Right lobe of liver (tissue), 6 donors: ENCODE measurements around the gene NRTN. TPM values are rescaled to one million over a fixed set of nuclear protein-coding genes. Genes with fewer than 3 reads are reported as not detected.

Experiments used
- ATAC-seq, 4 donors: fragments of 200-7000 bp; cut with Tn5 transposase; one replicate each; pipeline ENCODE4 v1.9.1; 2020; ENCODE audit warnings: mild to moderate bottlenecking in 4 of 4, moderate library complexity in 4 of 4
- DNase-seq, 3 donors: peaks; one replicate each; pipeline ENCODE4 v3.0.0-alpha.2; 2020
- H3K27ac ChIP-seq, 3 donors: fragments of 200-600 bp; one replicate each; pipeline ENCODE4 v1.8.0; 2022
- H3K27me3 ChIP-seq, 2 donors: fragments of 200-600 bp; one replicate each; pipeline ENCODE4 v1.8.0; 2022
- H3K36me3 ChIP-seq, 4 donors: fragments of 200-600 bp; sonication (generic) in 1 of 4; one replicate each; pipeline versions ENCODE4 v1.5.1 to v1.8.0; 2017 to 2022; ENCODE audit warnings: control low read depth in 1 of 4
- H3K4me1 ChIP-seq, 4 donors: fragments of 200-600 bp; sonication (generic) in 1 of 4; one replicate each; pipeline versions ENCODE4 v1.5.1 to v1.8.0; 2017 to 2022; ENCODE audit warnings: control low read depth in 1 of 4
- H3K4me3 ChIP-seq, 3 donors: fragments of 200-600 bp; one replicate each; pipeline ENCODE4 v1.8.0; 2022
- H3K9me3 ChIP-seq, 4 donors: fragments of 200-600 bp; sonication (generic) in 1 of 4; one replicate each; pipeline versions ENCODE4 v1.5.1 to v1.8.0; 2017 to 2022; ENCODE audit warnings: control low read depth in 1 of 4
- CTCF ChIP-seq, 4 donors: fragments of 200-600 bp in 3 of 4; fragments of 450-650 bp in 1 of 4; IDR thresholded peaks; one replicate each; pipeline versions ENCODE4 v1.5.1 to v1.8.0; 2016 to 2022; ENCODE audit warnings: antibody characterized with exemption in 4 of 4, mild to moderate bottlenecking in 2 of 4
- POLR2A ChIP-seq: fragments of 450-650 bp; IDR thresholded peaks from one replicate; pipeline ENCODE4 v1.6.1; 2017; ENCODE audit warnings: antibody characterized with exemption, mild to moderate bottlenecking
- WGBS: methylation state at CpG from one replicate; pipeline ENCODE4 v1.1.6; 2018; ENCODE audit warnings: low coverage, low lambda C conversion rate; ENCODE audit not compliant: insufficient coverage; ENCODE audit errors: missing lambda C conversion rate; 5-methylcytosine and 5-hydroxymethylcytosine counted together
- intact Hi-C, 2 donors: fragments of 100-400 bp; cut with DNase I; formaldehyde crosslinking; loops; one replicate each; pipeline versions ENCODE4 v1.11.2 to v1.14.1; 2022
- total RNA-seq, 6 experiments: library from RNA; depleted of rRNA in 2 of 6; stranded (reverse); fragments of >200 nt in 2 of 6; fragmentation: NEBNext Ultra II Directional in 3 of 6; extraction: Animal tissue kit (Norgen Biotek cat#: 25700) in 3 of 6; gene quantifications; one replicate each; pipeline versions ENCODE4 v1.1.0 to v1.2.4, GENCODE V29; 2016 to 2023
- donor health status: DM: no; HTN: yes; CAD: no.
- donor health status: DM: no; HTN: no; CAD: no.
- donor health status: DM: no; HTN: no; CAD: no.
- donor health status: DM: no; HTN: yes; CAD: no.
- donor health status: DM: no; HTN: yes; CAD: no.

The NRTN gene
- total RNA-seq, 6 experiments from 2014 or later, result 4.7 to 11.6 (median 9.8) TPM

GRCh38 chr19:5782322-5782721 lies 22.5 kb upstream of the NRTN start:
- intact Hi-C loops, result no loop called here
- Histone ChIP-seq H3K27me3 (no peaks in the 10 kb centered on the region), H3K4me1 (no peaks in the 10 kb centered on the region), H3K36me3 (peaks cover 0 to 24% (median 16%) of the 10 kb centered on the region in 4 donors), H3K4me3 (no peak overlapping the region), H3K27ac (no peak overlapping the region), H3K9me3 (no peaks in the 10 kb centered on the region)
- DNase-seq (no peak), ATAC-seq (peak in 1 of 4 donors; percentile 12)
- TF ChIP-seq CTCF (IDR thresholded peaks at IDR 0.05), result no peak
- TF ChIP-seq POLR2A, result no peak
- WGBS, result no CpG with 5 or more reads among the region's 9 CpGs

GRCh38 chr19:5782945-5783919 lies 21.6 kb upstream of the NRTN start:
- H3K36me3 ChIP-seq, result peaks cover 0 to 33% (median 22%) of the 10 kb centered on the region in 4 donors
- no peak for TF ChIP-seq CTCF (IDR thresholded peaks at IDR 0.05)
- no peak for TF ChIP-seq POLR2A
- peak in 1 of 4 donors; percentile 6 for ATAC-seq
- H3K4me3 ChIP-seq, result no peak overlapping the region
- H3K27me3 ChIP-seq, result no peaks in the 10 kb centered on the region
- intact Hi-C loops, result no loop called here
- no peaks in the 10 kb centered on the region for H3K4me1 ChIP-seq
- 82% methylated on average over 2 of the region's 48 CpGs for WGBS
- H3K9me3 ChIP-seq, result no peaks in the 10 kb centered on the region
- DNase-seq, result no peak
- H3K27ac ChIP-seq, result no peak overlapping the region

DNA sequence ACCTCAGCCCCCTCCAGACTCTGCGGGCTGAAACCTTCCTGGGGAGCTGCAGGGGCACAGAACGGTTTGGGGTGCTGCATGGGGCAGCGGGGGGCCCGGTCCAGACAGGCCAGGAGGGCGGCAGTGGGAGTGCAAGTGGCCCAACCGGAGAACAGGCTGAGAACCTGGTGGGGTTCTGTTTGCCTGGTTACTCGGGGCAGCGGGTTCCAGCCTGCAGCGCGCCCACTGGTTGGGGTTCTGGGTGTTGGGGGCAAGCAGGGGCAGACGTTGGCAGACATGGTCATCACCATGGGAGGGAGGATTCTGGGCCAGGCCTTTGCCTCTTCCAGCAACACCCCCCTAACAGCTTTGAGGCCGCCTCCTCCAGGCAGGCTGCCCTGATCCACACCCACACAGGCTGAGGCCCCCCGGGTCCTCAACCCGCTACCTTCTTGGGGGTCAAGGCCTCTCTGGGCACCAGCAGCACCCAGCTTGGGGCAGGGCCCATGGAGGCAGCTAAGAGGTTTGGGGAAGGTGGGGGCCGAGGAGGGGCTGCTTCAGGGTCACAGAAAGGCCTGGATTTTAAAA lies 20.2 kb upstream of the NRTN start, which contains the start of gene PRR22:
TSS of gene PRR22 (minus strand) at position 166 of the 567 bp plus-strand sequence. CDS start at position 80, 86 bp downstream.
- WGBS, result 100% methylated on average over 1 of the region's 15 CpGs
- no peaks in the 10 kb centered on the region for H3K4me1 ChIP-seq
- intact Hi-C loops, result no loop called here
- H3K27ac ChIP-seq, result no peak within 1 kb of the TSS
- H3K9me3 ChIP-seq, result no peaks in the 10 kb centered on the region
- TF ChIP-seq CTCF (IDR thresholded peaks at IDR 0.05), result no peak
- no peak for TF ChIP-seq POLR2A
- DNase-seq, result no peak
- no peaks in the 10 kb centered on the region for H3K27me3 ChIP-seq
- peaks cover 0 to 44% (median 27%) of the 10 kb centered on the region in 4 donors for H3K36me3 ChIP-seq
- ATAC-seq, result no peak
- H3K4me3 ChIP-seq, result no peak within 1 kb of the TSS

- H3K27me3 ChIP-seq, result no peaks in the 10 kb centered on the region
- H3K9me3 ChIP-seq, result no peaks in the 10 kb centered on the region
- WGBS, result no CpG with 5 or more reads among the region's 37 CpGs
- H3K4me3 ChIP-seq, result no peak overlapping the region
- intact Hi-C loops, result no loop called here
- no peak for ATAC-seq
- peaks cover 0 to 48% (median 29%) of the 10 kb centered on the region in 4 donors for H3K36me3 ChIP-seq
- no peaks in the 10 kb centered on the region for H3K4me1 ChIP-seq
- no peak overlapping the region for H3K27ac ChIP-seq
- TF ChIP-seq CTCF (IDR thresholded peaks at IDR 0.05) (no peak), POLR2A (no peak)
- DNase-seq, result no peak
Observed at GRCh38 chr19:5785423-5785822, 19.4 kb upstream of the NRTN start.
